ENCODE data around the gene PIGC. TPM values are rescaled to one million over a fixed set of nuclear protein-coding genes. Genes with fewer than 3 reads are reported as not detected.

The PIGC gene
- total RNA-seq, 2 donors from 2014 or later = 16.5 to 18.4 TPM

DNA sequence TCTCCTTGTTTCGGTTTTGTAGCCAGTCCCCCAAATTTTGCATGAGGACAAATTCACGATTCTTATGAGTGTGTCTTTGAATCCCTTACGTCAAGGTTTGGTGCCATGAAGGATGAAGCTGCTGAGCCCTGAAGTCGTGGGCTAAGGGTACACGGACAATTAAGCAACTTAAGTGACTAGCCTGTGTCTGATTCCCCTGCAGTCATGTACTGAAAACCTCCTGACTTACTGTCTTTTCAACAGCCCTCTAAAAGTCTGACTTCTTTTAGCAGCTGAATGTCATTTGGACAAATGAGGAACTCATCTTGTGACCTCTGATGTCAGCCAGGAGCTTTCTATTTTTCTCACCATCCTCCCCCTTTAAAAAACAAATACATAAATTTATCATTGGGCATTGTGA, 50.5 kb downstream of the PIGC start:
- intact Hi-C loops (cut with DNase I) = no loop called here

GRCh38 chr1:172391976-172392375, 51.9 kb downstream of the PIGC start:
- Histone ChIP-seq H3K27me3 (no peaks in the 10 kb centered on the region), H3K4me1 (no peaks in the 10 kb centered on the region), H3K27ac (no peak overlapping the region), H3K4me3 (no peak overlapping the region), H3K9me3 (no peaks in the 10 kb centered on the region), H3K36me3 (replicated peaks in 1 of 2; ENCODE audit: insufficient read depth in 1 of 2, low read depth in 2 of 2) (no peaks in the 10 kb centered on the region)
- no peak for TF ChIP-seq POLR2A (IDR thresholded peaks at IDR 0.05)
- TF ChIP-seq CTCF (IDR thresholded peaks at IDR 0.05) = no peak
- no peak for ATAC-seq
- 92 to 97% methylated on average over 1 of the region's 1 CpG for WGBS, 2 donors
- no peak for DNase-seq
- intact Hi-C loops (cut with DNase I) = no loop called here

More for the DNA sequence above, 50.5 kb downstream of the PIGC start:
- H3K9me3 ChIP-seq = no peaks in the 10 kb centered on the region
- ATAC-seq (no peak), DNase-seq (peak in 1 of 4 donors; percentile 20)
- no peak for TF ChIP-seq POLR2A (IDR thresholded peaks at IDR 0.05)
- no peak for TF ChIP-seq CTCF (IDR thresholded peaks at IDR 0.05)
- H3K36me3 ChIP-seq (replicated peaks in 1 of 2; ENCODE audit: insufficient read depth in 1 of 2, low read depth in 2 of 2) = no peaks in the 10 kb centered on the region
- H3K27ac ChIP-seq = peak overlapping the region in 1 of 4 donors; percentile 26
- no peaks in the 10 kb centered on the region for H3K27me3 ChIP-seq
- 83 to 91% methylated on average over 5 of the region's 5 CpGs for WGBS, 2 donors
- H3K4me3 ChIP-seq = no peak overlapping the region
- peaks cover 4% of the 10 kb centered on the region for H3K4me1 ChIP-seq

Other genes with a start within 250 kb of the PIGC start
- not detected for gene C1orf105, start 23.4 kb downstream of the PIGC start, total RNA-seq
- gene SUCO, start 89.1 kb upstream of the PIGC start, total RNA-seq = 10 to 100 TPM; 61.0 to 68.6 TPM
- not detected for gene FASLG, start 215.0 kb upstream of the PIGC start, total RNA-seq

Measured in body of pancreas (tissue), 4 donors.